ENCODE measurements around the gene BSG.
"Not testable (repeated sequence)": the region's sequence is repeated elsewhere in the genome, so short reads cannot be mapped to it uniquely, and the experiment has no call there.

The BSG gene

GRCh38 chr19:621191-621590 is 48.8 kb downstream of the BSG start:
- DNase-seq = not testable (repeated sequence)

- DNase-seq = no peak
These were observed 49.4 kb downstream of the BSG start for GRCh38 chr19:621819-622218.

DNA sequence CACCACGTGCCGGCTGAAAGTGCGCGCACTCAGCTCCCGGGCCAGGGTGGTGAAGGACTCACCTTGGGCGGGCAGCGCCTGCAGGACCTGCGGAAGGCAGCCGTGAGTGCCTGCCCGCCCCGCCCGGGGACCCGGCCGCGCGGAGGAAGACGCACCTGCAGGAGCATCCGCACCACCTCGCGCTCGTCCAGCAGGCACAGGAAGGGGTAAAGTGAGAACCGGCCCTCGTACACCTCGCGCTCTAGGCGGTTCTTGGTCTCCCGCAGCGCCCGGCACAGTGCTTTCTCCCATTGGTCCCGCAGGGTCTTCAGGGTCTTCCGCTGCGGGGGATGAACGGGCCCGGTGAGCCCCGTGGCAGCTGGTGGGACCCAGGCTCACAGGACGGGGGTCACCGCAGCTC is 50.3 kb downstream of the BSG start:
- DNase-seq = no peak

DNA sequence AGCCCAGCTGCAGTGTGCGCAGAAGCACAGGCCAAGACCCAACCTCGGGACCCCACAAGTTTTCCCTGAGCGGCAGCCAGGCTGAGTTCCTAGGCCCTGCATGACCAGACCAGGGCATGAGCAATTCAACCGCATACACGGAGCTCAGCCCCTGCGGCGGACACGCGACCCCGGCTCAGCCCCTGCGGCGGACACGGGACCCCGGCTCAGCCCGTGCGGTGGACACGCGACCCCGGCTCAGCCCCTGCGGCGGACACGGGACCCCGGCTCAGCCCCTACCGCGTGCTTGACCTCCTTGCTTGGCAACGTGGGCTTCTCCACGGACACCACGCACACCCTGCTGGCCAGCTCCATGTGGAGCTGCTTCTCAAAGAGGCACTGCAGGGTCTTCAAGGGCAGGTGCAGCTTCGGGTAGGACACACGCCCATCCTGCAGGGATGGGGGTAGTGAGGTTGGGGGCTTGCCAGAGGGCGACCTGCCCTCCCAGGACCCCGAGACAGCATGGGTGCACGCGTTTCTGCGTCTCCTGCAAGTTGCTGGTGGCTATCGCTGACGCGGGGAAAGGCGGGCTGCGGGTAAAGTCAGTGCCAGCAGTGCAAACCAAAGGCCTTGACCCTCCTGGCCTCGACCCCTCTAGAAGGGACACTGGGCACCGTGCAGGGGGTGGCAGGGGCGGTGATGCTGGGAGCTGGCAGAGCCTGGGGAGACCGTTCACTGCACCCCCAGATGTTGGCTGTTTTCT is 51.0 kb downstream of the BSG start:
- DNase-seq = no peak

GRCh38 chr19:623974-624373 is 51.6 kb downstream of the BSG start:
- DNase-seq = no peak

GRCh38 chr19:624433-625109 is 52.2 kb downstream of the BSG start:
- no peak for DNase-seq

DNA sequence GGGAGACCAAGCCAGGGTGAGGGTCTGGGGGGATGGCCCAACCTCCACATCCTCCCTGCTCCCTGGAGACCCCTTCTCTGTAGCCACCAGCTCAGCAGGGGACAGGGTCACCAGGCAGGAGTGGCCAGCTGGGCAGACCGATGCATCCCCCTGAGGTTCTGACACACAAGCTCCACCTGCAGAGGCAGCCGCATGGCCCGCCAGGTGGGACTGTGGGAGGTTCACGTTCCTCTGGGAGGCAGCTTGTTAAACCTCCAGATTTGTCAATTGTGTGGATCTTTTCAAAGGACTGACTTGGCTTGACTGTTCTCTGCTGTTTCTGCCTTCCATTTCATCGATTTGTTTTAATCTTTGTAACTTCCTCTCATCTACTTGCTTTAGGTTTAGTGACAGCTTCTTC is 52.9 kb downstream of the BSG start:
- DNase-seq = no peak

- not testable (repeated sequence) for DNase-seq
These were observed 54.2 kb downstream of the BSG start for GRCh38 chr19:626566-626965.

DNA sequence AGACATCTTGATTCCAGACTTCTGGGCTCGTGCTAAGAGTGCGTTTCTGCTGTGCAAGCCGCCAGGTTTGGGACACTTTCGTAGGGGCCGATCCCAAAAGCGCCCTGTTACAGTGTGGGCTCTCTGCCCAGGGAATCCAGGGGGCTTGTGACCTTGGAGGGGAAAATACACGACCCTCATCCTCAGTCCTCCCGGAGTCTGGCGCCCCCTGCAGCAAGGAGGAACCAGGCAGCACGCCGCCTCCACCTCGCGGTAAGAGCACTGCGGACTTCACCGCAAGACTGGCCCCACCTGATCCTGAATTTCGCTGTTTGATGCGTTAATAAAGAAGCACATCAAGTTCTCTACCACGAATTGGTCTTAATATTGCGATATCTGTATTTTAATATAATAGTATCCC is 55.8 kb downstream of the BSG start:
- DNase-seq = no peak

DNA sequence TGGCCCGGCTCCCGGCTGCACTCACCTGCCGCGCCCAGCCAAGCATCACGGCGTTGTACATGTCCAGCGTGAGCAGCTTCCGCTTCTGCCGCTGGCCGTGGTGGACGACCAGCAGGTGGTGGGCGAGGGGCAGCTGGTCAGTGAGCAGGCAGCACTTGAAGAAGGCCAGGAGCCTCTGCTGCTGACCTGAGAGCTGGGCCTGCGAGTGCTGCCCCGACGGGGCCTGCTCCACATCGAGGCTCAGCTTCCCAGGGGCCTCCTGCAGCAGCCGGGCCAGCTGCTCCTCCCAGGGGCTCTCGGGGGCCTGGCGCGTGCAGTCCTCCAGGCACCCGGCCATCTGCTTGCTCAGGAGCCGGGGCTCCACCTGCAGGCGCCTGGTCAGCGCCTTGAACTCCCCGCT is 57.1 kb downstream of the BSG start:
- not testable (repeated sequence) for DNase-seq

DNA sequence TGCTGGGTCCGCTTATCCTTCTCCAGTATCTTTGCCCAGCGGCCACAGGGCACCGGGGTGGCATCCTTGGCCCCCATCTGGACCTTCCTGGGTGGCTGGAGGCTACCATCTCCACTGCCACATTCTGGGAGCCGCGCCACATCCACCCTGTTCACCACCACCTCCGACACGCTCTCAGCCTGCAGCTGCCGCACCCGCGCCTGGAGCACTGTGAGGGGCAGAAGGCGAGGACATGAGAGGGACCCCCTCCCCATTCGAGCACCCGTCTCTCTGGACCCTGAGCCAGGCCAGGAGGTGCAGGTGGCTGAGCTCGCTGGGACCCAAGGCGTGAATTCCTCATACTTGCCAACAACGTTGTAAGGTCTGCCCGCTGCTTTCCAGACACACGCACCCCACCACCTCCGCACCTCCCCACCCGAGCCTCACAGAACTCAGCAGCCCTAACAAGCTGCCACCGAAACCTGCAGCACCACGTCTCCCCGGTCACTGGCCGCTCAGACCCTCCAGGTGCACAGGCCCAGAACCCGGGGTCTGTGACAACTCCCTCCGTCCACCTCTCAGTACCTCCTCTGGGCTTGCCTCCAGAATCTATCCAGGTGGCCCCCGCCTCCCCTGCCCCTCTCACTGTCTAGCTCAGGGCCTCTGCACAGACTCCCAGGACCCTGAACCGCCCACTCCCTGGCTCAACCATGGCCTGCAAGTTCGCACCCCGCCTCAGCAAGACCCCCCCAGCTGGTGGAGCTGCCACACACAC is 57.7 kb downstream of the BSG start:
- DNase-seq = no peak

DNA sequence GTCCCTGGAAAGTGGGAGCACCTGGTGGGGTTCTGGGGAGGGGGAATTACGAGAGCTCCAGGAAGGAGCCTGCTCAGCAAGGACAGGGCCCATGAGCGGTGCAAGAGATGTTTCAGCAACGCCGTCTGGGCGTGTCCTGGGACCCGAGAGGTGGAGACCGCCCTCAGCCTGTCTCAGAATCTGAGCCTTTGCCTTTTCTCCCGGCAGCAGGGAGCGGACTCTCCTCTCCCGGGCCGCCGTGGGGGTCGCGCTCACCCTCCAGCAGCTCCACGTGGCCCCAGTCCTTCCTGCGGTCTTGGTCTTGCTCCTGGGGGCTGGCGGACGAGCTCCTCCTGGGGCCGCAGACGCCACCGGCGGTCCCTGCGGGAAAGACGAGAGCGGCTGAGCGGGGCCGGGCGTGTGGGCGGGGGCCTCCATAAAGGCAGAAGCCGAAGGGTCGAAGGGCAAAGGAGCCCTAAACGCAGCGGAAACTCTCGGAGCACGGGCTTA is 60.2 kb downstream of the BSG start:
- peak; percentile 58 for DNase-seq
